Measurements from ENCODE around the gene LPAR3. TPM values are rescaled to one million over a fixed set of nuclear protein-coding genes. Genes with fewer than 3 reads are reported as not detected.

The LPAR3 gene
- total and polyA plus RNA-seq, 2 of the 13 experiments (the other 11 are each of a cell fraction or from before 2014, with no cell fraction given), result not detected

GRCh38 chr1:84797603-84798002 lies 95.4 kb downstream of the LPAR3 start:
- intact Hi-C loops (cut with micrococcal nuclease; ENCODE audit: unreplicated experiment) (no loop called here), in situ Hi-C loops (cut with HindIII; ENCODE audit: extremely low pct_ligation_motif_present, low pct_unique_long_range_greater_than_20kb) (no loop called here)
- no peak for FAIRE-seq
- Histone ChIP-seq H3K4me2 (ENCODE audit: low read depth, low read length) (no peak overlapping the region), H3K4me3 (replicated peaks in 1 of 3; ENCODE audit: insufficient read depth in 1 of 3, low read depth in 2 of 3, low read length in 3 of 3) (no peak overlapping the region), H3K27ac (ENCODE audit: extremely low read length, insufficient read depth, low read length) (no peak overlapping the region), H2AFZ (ENCODE audit: low read length) (no peak overlapping the region), H3K79me2 (ENCODE audit: insufficient read depth, low read length) (no peaks in the 10 kb centered on the region), H3K27me3 (ENCODE audit: control insufficient read depth in 1 of 2, insufficient read depth in 2 of 2, low read length in 2 of 2) (no peaks in the 10 kb centered on the region), H3K36me3 (replicated peaks in 1 of 2; ENCODE audit: control insufficient read depth in 1 of 2, insufficient read depth in 2 of 2, low read length in 2 of 2) (no peaks in the 10 kb centered on the region), H4K20me1 (ENCODE audit: insufficient read depth, low read length) (no peaks in the 10 kb centered on the region), H3K9me3 (ENCODE audit: low read length) (no peaks in the 10 kb centered on the region), H3K9ac (ENCODE audit: insufficient read depth, low read depth, low read length) (no peak overlapping the region), H3K4me1 (ENCODE audit: insufficient read depth, low read length) (peaks cover 9% of the 10 kb centered on the region)
- no peak for DNase-seq (ENCODE audit: low spot score)
- ChIA-PET POLR2A (no interaction called here), CTCF (ENCODE audit: low intra/inter-chr PET ratio, low total read pairs) (no interaction called here)
- ATAC-seq, result no peak
- TF ChIP-seq ZNF331 (CRISPR knock-in tag; IDR thresholded peaks at IDR 0.05) (no peak), SMAD9 (CRISPR knock-in tag; IDR thresholded peaks at IDR 0.05) (no peak), KDM1A (CRISPR knock-in tag; IDR thresholded peaks at IDR 0.05) (no peak), ZNF724P (CRISPR knock-in tag; IDR thresholded peaks at IDR 0.05; ENCODE audit: borderline replicate concordance) (no peak), ZNF496 (CRISPR knock-in tag; IDR thresholded peaks at IDR 0.05; ENCODE audit: insufficient replicate concordance) (no peak), ZNF343 (CRISPR knock-in tag; IDR thresholded peaks at IDR 0.05) (no peak), ZNF34 (CRISPR knock-in tag; IDR thresholded peaks at IDR 0.05; ENCODE audit: borderline replicate concordance) (no peak)
- WGBS (ENCODE audit: low lambda C conversion rate), result 24% methylated on average over 3 of the region's 3 CpGs
- BruUV-seq (replicated peaks), result no TSS peak

DNA sequence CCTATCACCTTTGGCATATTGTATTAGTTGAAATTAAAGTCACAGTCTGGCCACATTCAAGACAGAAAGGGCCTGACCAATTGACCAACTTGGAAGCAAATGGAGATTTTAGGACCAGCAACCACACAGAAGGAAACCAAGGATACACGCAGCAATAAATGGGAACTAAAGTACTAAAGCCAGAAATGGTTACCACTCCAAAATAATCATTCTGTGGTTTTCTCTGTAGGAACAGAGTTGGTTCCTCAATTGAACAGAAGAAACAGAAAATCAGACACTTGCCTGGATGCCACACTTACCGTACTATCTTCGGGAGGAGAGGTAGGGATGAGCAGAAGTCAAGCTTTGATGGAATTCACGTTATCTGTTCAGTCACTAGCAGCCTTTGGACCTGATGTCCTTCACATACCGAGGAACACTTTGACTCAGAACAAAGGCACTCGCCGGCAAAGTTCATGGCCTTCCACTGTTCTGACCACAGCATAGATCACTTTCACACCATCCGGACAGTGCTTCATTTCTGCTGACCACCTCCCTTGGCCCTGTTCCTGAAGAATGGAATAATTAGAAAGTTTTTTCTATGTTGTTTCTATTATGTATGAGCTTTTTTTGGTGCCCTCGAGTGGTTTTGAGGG lies 96.9 kb downstream of the LPAR3 start:
- Histone ChIP-seq H3K4me2 (ENCODE audit: low read depth, low read length) (no peak overlapping the region), H3K4me1 (ENCODE audit: insufficient read depth, low read length) (peaks cover 9% of the 10 kb centered on the region), H4K20me1 (ENCODE audit: insufficient read depth, low read length) (no peaks in the 10 kb centered on the region), H3K36me3 (replicated peaks in 1 of 2; ENCODE audit: control insufficient read depth in 1 of 2, insufficient read depth in 2 of 2, low read length in 2 of 2) (no peaks in the 10 kb centered on the region), H2AFZ (ENCODE audit: low read length) (no peak overlapping the region), H3K9ac (ENCODE audit: insufficient read depth, low read depth, low read length) (no peak overlapping the region), H3K27ac (ENCODE audit: extremely low read length, insufficient read depth, low read length) (no peak overlapping the region), H3K9me3 (ENCODE audit: low read length) (no peaks in the 10 kb centered on the region), H3K27me3 (ENCODE audit: control insufficient read depth in 1 of 2, insufficient read depth in 2 of 2, low read length in 2 of 2) (no peaks in the 10 kb centered on the region), H3K4me3 (replicated peaks in 1 of 3; ENCODE audit: insufficient read depth in 1 of 3, low read depth in 2 of 3, low read length in 3 of 3) (no peak overlapping the region), H3K79me2 (ENCODE audit: insufficient read depth, low read length) (no peaks in the 10 kb centered on the region)
- DNase-seq (ENCODE audit: low spot score) (peak; percentile 74), FAIRE-seq (peak; percentile 36), ATAC-seq (peak; percentile 95)
- WGBS (ENCODE audit: low lambda C conversion rate), result 11% methylated on average over 9 of the region's 9 CpGs
- ChIA-PET CTCF (ENCODE audit: low intra/inter-chr PET ratio, low total read pairs) (no interaction called here), POLR2A (no interaction called here)
- no TSS peak for BruUV-seq (replicated peaks)
- intact Hi-C loops (cut with micrococcal nuclease; ENCODE audit: unreplicated experiment), result no loop called here
- in situ Hi-C loops (cut with HindIII; ENCODE audit: extremely low pct_ligation_motif_present, low pct_unique_long_range_greater_than_20kb), result no loop called here
- TF ChIP-seq ZNF550 (CRISPR knock-in tag; IDR thresholded peaks at IDR 0.05; ENCODE audit: borderline replicate concordance), result no peak
- TF ChIP-seq KAT7 (CRISPR knock-in tag; IDR thresholded peaks at IDR 0.05; ENCODE audit: borderline replicate concordance), result no peak
- TF ChIP-seq FOXA1 (IDR thresholded peaks at IDR 0.05), result no peak
- 0 out of 2 replicates have a peak, but pooled peaks have one; percentile 9 for TF ChIP-seq FOXA1 (CRISPR knock-in tag; IDR thresholded peaks at IDR 0.05)
- TF ChIP-seq SRSF4 (IDR thresholded peaks at IDR 0.05; ENCODE audit: low read depth, low read length, poor library complexity, severe bottlenecking), result no peak
- TF ChIP-seq ZMYM2 (CRISPR knock-in tag; IDR thresholded peaks at IDR 0.05), result no peak
- no peak for TF ChIP-seq HOXA3 (CRISPR knock-in tag; IDR thresholded peaks at IDR 0.05)
- TF ChIP-seq RAD21 (CRISPR knock-in tag; IDR thresholded peaks at IDR 0.05), result no peak
- TF ChIP-seq, protein P1, sequence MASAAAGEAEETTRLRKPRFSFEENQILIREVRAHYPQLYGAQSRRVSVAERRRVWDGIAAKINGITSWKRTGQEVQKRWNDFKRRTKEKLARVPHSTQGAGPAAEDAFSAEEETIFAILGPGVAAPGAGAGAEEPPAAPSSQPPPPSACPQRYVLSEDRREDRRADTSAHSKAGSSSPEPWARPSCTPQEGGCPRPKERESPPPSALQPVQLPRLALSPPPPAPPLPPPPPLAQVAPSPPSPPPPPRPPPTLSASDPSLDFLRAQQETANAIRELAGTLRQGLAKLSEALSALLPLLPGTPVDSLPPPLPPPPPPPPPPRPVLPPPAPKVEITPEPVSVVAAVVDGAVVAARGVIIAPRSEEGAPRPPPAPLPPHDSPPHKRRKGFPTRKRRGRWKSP (CRISPR knock-in tag; IDR thresholded peaks at IDR 0.05), result no peak
- TF ChIP-seq HNF4A (CRISPR knock-in tag; IDR thresholded peaks at IDR 0.05), result peak; percentile 65
- TF ChIP-seq FOSL1 (CRISPR knock-in tag; IDR thresholded peaks at IDR 0.05; ENCODE audit: borderline replicate concordance), result peak; percentile 27; the same call in 1 of the 2 replicates
- no peak for TF ChIP-seq SOX13 (IDR thresholded peaks at IDR 0.05)
- TF ChIP-seq SOX13 (CRISPR knock-in tag; conservative IDR thresholded peaks at IDR 0.05 in 1 of 2, IDR thresholded peaks at IDR 0.05 in 1 of 2), result peak in 1 of 2 experiments; percentile 78; a peak in 2 of 4 replicates

Data from HepG2 (cell line).